Endothelial cell of umbilical vein (primary cell): ENCODE data around the gene ALK. TPM values are rescaled to one million over a fixed set of nuclear protein-coding genes. Genes with fewer than 3 reads are reported as not detected.

ENCODE experiments used
- BruUV-seq: library from RNA; stranded (reverse); fragments of 400-500 nt; replicated peaks from 2 replicates; lab custom pipeline; 2021; lab: Mats Ljungman, UMichigan
- CTCF ChIA-PET: fragments of 300-600, 350-600 bp; sonication (Branson Sonifier 250); formaldehyde crosslinking; loops from one replicate; lab custom pipeline; 2021; ENCODE audit warnings: antibody characterized with exemption, inconsistent platforms; lab: Charles Lee
- POLR2A ChIA-PET: fragments of 300-600, 350-600 bp; sonication (Branson Sonifier 250); formaldehyde crosslinking; loops from one replicate; lab custom pipeline; 2021; ENCODE audit warnings: antibody characterized with exemption, inconsistent platforms; lab: Charles Lee
- DNase-seq: peaks from one replicate; pipeline ENCODE4 v3.0.0-alpha.2; 2011; ENCODE audit warnings: low read depth, low spot score
- FAIRE-seq: peaks from 2 replicates; lab custom pipeline; 2011; peaks lifted over from hg19 to GRCh38; lab: Jason Lieb, UNC
- H2AFZ ChIP-seq: 2 replicates; pipeline ENCODE4 v1.6.0; 2012; ENCODE audit warnings: low read depth, low read length, control low read depth, inconsistent platforms
- H3K27ac ChIP-seq: 2 replicates; pipeline ENCODE4 v1.5.1; 2011; ENCODE audit warnings: low read depth, mild to moderate bottlenecking, control low read depth, low read length, moderate library complexity; ENCODE audit not compliant: insufficient read depth
- H3K27me3 ChIP-seq, 2 experiments: 2 replicates each; pipeline versions ENCODE4 v1.6.0 to v1.6.1; 2011; ENCODE audit warnings: low read length in 2 of 2, mixed read lengths in 1 of 2; ENCODE audit not compliant: control insufficient read depth in 2 of 2, insufficient read depth in 2 of 2
- H3K36me3 ChIP-seq, 2 experiments: 2 replicates in 1 of 2; 3 replicates in 1 of 2; pipeline ENCODE4 v1.5.1; 2011; ENCODE audit warnings: low read length in 2 of 2, mild to moderate bottlenecking in 1 of 2, moderate library complexity in 1 of 2; ENCODE audit not compliant: control insufficient read depth in 2 of 2, insufficient read depth in 2 of 2; ENCODE audit errors: extremely low read depth in 1 of 2
- H3K4me1 ChIP-seq: 3 replicates; pipeline ENCODE4 v1.5.1; 2011; ENCODE audit warnings: mild to moderate bottlenecking, low read length; ENCODE audit not compliant: control insufficient read depth, insufficient read depth; ENCODE audit errors: extremely low read depth
- H3K4me2 ChIP-seq: 2 replicates; pipeline ENCODE4 v1.6.1; 2011; ENCODE audit warnings: low read length, control low read depth, mixed read lengths; ENCODE audit not compliant: insufficient read depth
- H3K4me3 ChIP-seq, 3 experiments: fragments of 200-600 bp in 1 of 3; sonication (generic), shearing (Covaris generic) in 1 of 3; replicated peaks in 1 of 3; 2 replicates each; pipeline ENCODE4 v1.5.1; 2011 to 2016; ENCODE audit warnings: control low read depth in 3 of 3, low read length in 3 of 3, mild to moderate bottlenecking in 2 of 3, inconsistent platforms in 1 of 3, low read depth in 1 of 3, moderate library complexity in 1 of 3; ENCODE audit not compliant: insufficient read depth in 1 of 3
- H3K79me2 ChIP-seq: 2 replicates; pipeline ENCODE4 v1.6.0; 2012; ENCODE audit warnings: low read length, inconsistent platforms; ENCODE audit not compliant: control insufficient read depth, insufficient read depth
- H3K9ac ChIP-seq: replicated peaks from 2 replicates; pipeline ENCODE3; 2011; ENCODE audit warnings: low read length, control low read depth; ENCODE audit not compliant: insufficient read depth; ENCODE audit errors: extremely low read depth
- H3K9me1 ChIP-seq: replicated peaks from 3 replicates; pipeline ENCODE4 v1.6.0; 2011; ENCODE audit warnings: mild to moderate bottlenecking, low read length; ENCODE audit not compliant: control insufficient read depth, insufficient read depth; ENCODE audit errors: extremely low read depth
- H3K9me3 ChIP-seq: replicated peaks from 2 replicates; pipeline ENCODE4 v1.5.1; 2012; ENCODE audit warnings: low read length, inconsistent platforms; ENCODE audit not compliant: control insufficient read depth, insufficient read depth
- H4K20me1 ChIP-seq: replicated peaks from 2 replicates; pipeline ENCODE3; 2011; ENCODE audit warnings: mild to moderate bottlenecking, low read length; ENCODE audit not compliant: control insufficient read depth, insufficient read depth; ENCODE audit errors: extremely low read depth
- CTCF ChIP-seq, 2 donors: IDR thresholded peaks; 1 replicate in 1 of 2; 2 replicates in 1 of 2; pipeline ENCODE4 v1.5.1; 2011; ENCODE audit warnings: low read length in 2 of 2, mild to moderate bottlenecking in 2 of 2, moderate library complexity in 2 of 2, control low read depth in 1 of 2, inconsistent platforms in 1 of 2, low read depth in 1 of 2; ENCODE audit not compliant: insufficient read depth in 1 of 2; ENCODE audit errors: extremely low read depth in 1 of 2
- EZH2 ChIP-seq: IDR thresholded peaks from 2 replicates; pipeline ENCODE4 v1.6.1; 2012; ENCODE audit warnings: borderline replicate concordance, low read depth, mild to moderate bottlenecking, moderate library complexity, low read length, inconsistent platforms; ENCODE audit not compliant: severe bottlenecking
- FOS ChIP-seq: IDR thresholded peaks from 2 replicates; pipeline ENCODE4 v1.6.1; 2011; ENCODE audit warnings: mild to moderate bottlenecking, low read length, moderate library complexity, borderline replicate concordance; ENCODE audit not compliant: insufficient read depth
- GATA2 ChIP-seq: IDR thresholded peaks from 2 replicates; pipeline ENCODE4 v1.7.0; 2011; ENCODE audit warnings: low read depth, mild to moderate bottlenecking, moderate library complexity, mixed read lengths, low read length; ENCODE audit not compliant: insufficient read length, insufficient read depth
- JUN ChIP-seq: IDR thresholded peaks from 2 replicates; pipeline ENCODE4 v1.6.1; 2011; ENCODE audit warnings: borderline replicate concordance, low read depth; ENCODE audit not compliant: insufficient read length, insufficient read depth
- MYC ChIP-seq: IDR thresholded peaks from one replicate; pipeline ENCODE4 v1.6.1; 2011; ENCODE audit warnings: mild to moderate bottlenecking, low read depth, low read length
- POLR2A ChIP-seq: IDR thresholded peaks from 2 replicates; pipeline ENCODE4 v1.6.1; 2012; ENCODE audit warnings: low read depth, mild to moderate bottlenecking, control low read depth, low read length
- POLR2AphosphoS5 ChIP-seq: IDR thresholded peaks from 2 replicates; pipeline ENCODE4 v1.6.1; 2012; ENCODE audit warnings: low read depth, mild to moderate bottlenecking, control low read depth, low read length, moderate library complexity; ENCODE audit not compliant: insufficient read depth
- dilution Hi-C: fragments of 300-500 bp; cut with MboI; formaldehyde crosslinking; loops from one replicate; pipeline ENCODE4 v1.15.0; 2019; ENCODE audit warnings: low sequenced_read_pairs; ENCODE audit not compliant: extremely low pct_ligation_motif_present
- intact Hi-C: fragments of 100-400 bp; cut with micrococcal nuclease; formaldehyde crosslinking; loops from one replicate; pipeline ENCODE4 v1.10.0; 2022
- polyA plus RNA-seq, 4 experiments: library from polyadenylated mRNA; depleted of rRNA in 3 of 4; stranded (reverse) in 3 of 4; unstranded in 1 of 4; fragments of >200 nt; gene quantifications; 2 replicates each; pipeline versions ENCODE4 v1.2.1 to v1.2.3, GENCODE V29; 2011 to 2012; ENCODE audit warnings: missing spikeins in 1 of 4
- total RNA-seq: library from RNA; stranded (reverse); gene quantifications from 2 replicates; pipeline ENCODE4 v1.2.3, GENCODE V29; 2021
- TF ChIP-seq, protein P1 (sequence below): IDR thresholded peaks from 2 replicates; pipeline ENCODE4 v1.6.1; 2011; ENCODE audit not compliant: insufficient read depth, insufficient read length

The ALK gene
- total and polyA plus RNA-seq, 2 donors (not counting 3 experiments of a cell fraction or from before 2014, with no cell fraction given): not detected

- H3K27me3 ChIP-seq: no peaks in the 10 kb centered on the region
- ChIA-PET CTCF (no interaction called here), POLR2A (no interaction called here)
- H3K27ac ChIP-seq: no peak overlapping the region
- H2AFZ ChIP-seq: no peak overlapping the region
- intact Hi-C loops: no loop called here
- no peaks in the 10 kb centered on the region for H3K36me3 ChIP-seq
- no peak for FAIRE-seq
- H3K4me2 ChIP-seq: no peak overlapping the region
- no peak overlapping the region for H3K9ac ChIP-seq
- H3K9me1 ChIP-seq: no peaks in the 10 kb centered on the region
- H4K20me1 ChIP-seq: no peaks in the 10 kb centered on the region
- dilution Hi-C loops: no loop called here
- no peak overlapping the region for H3K4me3 ChIP-seq
- TF ChIP-seq POLR2AphosphoS5 (no peak), POLR2A (no peak), EZH2 (no peak), FOS (no peak), GATA2 (no peak), JUN (no peak), CTCF (IDR thresholded peaks at IDR 0.05; ENCODE audit: extremely low read depth in 1 of 2, insufficient read depth in 1 of 2, low read depth in 1 of 2, low read length in 2 of 2) (no peak)
- H3K4me1 ChIP-seq: no peaks in the 10 kb centered on the region
- no peak for DNase-seq
- no peaks in the 10 kb centered on the region for H3K79me2 ChIP-seq
- peaks cover 3% of the 10 kb centered on the region for H3K9me3 ChIP-seq
- no TSS peak for BruUV-seq
Observed at GRCh38 chr2:29560566-29560965, 360.8 kb downstream of the ALK start.

DNA sequence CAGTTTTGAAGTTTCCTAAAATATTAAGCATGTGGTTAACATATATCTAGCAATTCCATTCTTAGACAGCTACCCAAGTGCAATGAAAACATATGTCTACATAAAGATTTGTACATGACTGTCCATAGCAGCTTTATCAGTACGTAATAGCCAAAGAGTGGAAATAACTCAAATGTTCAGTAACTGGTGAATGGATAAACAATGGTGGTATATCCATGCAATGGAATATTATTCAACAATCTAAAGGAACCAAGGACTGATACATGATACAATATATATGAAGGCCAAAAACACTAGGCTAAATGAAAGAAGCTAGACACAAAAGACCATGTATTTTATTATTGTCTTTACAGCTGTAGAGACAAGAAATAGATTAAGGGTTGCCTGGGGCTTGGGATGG is 361.4 kb downstream of the ALK start:
- no peaks in the 10 kb centered on the region for H3K79me2 ChIP-seq
- DNase-seq: no peak
- H3K4me2 ChIP-seq: no peak overlapping the region
- H3K4me3 ChIP-seq: no peak overlapping the region
- H3K27ac ChIP-seq: no peak overlapping the region
- H2AFZ ChIP-seq: no peak overlapping the region
- no peaks in the 10 kb centered on the region for H4K20me1 ChIP-seq
- dilution Hi-C loops: no loop called here
- TF ChIP-seq MYC (no peak), EZH2 (no peak), POLR2A (no peak), GATA2 (no peak), FOS (no peak), CTCF (IDR thresholded peaks at IDR 0.05; ENCODE audit: extremely low read depth in 1 of 2, insufficient read depth in 1 of 2, low read depth in 1 of 2, low read length in 2 of 2) (no peak), JUN (no peak), POLR2AphosphoS5 (no peak)
- TF ChIP-seq, protein P1, sequence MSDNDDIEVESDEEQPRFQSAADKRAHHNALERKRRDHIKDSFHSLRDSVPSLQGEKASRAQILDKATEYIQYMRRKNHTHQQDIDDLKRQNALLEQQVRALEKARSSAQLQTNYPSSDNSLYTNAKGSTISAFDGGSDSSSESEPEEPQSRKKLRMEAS: no peak
- no peaks in the 10 kb centered on the region for H3K27me3 ChIP-seq
- H3K9ac ChIP-seq: no peak overlapping the region
- H3K9me1 ChIP-seq: no peaks in the 10 kb centered on the region
- ChIA-PET CTCF (no interaction called here), POLR2A (no interaction called here)
- no peaks in the 10 kb centered on the region for H3K36me3 ChIP-seq
- FAIRE-seq: no peak
- H3K9me3 ChIP-seq: peaks cover 3% of the 10 kb centered on the region
- BruUV-seq: no TSS peak
- intact Hi-C loops: no loop called here
- no peaks in the 10 kb centered on the region for H3K4me1 ChIP-seq
